Measurements from ENCODE around the gene TNIK.

TNIK gene

GRCh38 chr3:171328419-171329082 is 131.7 kb downstream of the TNIK start:
- no peak for TF ChIP-seq CTCF (conservative IDR thresholded peaks at IDR 0.05; ENCODE audit: low read depth)
- ChIA-PET POLR2A (ENCODE audit: low non-redundant PET) (no interaction called here), CTCF (interaction anchor here (0.5 to 0.6 kb wide), 2 partner anchors 17 to 1687 kb away, joined by 3 to 5 read pairs; no protein-coding TSS in a partner anchor)
- H3K27ac ChIP-seq, result no peak overlapping the region
- DNase-seq (ENCODE audit: low spot score), result no peak

- no peak for TF ChIP-seq CTCF (conservative IDR thresholded peaks at IDR 0.05; ENCODE audit: low read depth)
- DNase-seq (ENCODE audit: low spot score), result no peak
- ChIA-PET POLR2A (ENCODE audit: low non-redundant PET) (no interaction called here), CTCF (interaction anchor here (0.6 to 0.7 kb wide), 2 partner anchors 103 to 441 kb away, joined by 3 to 4 read pairs; no protein-coding TSS in a partner anchor)
- no peak overlapping the region for H3K27ac ChIP-seq
Measured at GRCh38 chr3:171327441-171328174, 132.6 kb downstream of the TNIK start.

- H3K27ac ChIP-seq, result no peak overlapping the region
- CTCF ChIA-PET, result interaction anchor here (0.7 kb wide), 1 partner anchor 102 kb away, joined by 4 read pairs; no protein-coding TSS in a partner anchor
- DNase-seq (ENCODE audit: low spot score), result no peak
- POLR2A ChIA-PET (ENCODE audit: low non-redundant PET), result no interaction called here
- no peak for TF ChIP-seq CTCF (conservative IDR thresholded peaks at IDR 0.05; ENCODE audit: low read depth)
Measured at GRCh38 chr3:171326717-171327440, 133.3 kb downstream of the TNIK start.

GRCh38 chr3:171323938-171324536 is 136.2 kb downstream of the TNIK start:
- ChIA-PET POLR2A (ENCODE audit: low non-redundant PET) (no interaction called here), CTCF (interaction anchor here (1.0 kb wide), 1 partner anchor 11 kb away, joined by 3 read pairs; no protein-coding TSS in a partner anchor)
- no peak overlapping the region for H3K27ac ChIP-seq
- DNase-seq (ENCODE audit: low spot score), result no peak
- TF ChIP-seq CTCF (conservative IDR thresholded peaks at IDR 0.05; ENCODE audit: low read depth), result no peak

- TF ChIP-seq CTCF (conservative IDR thresholded peaks at IDR 0.05; ENCODE audit: low read depth), result no peak
- ChIA-PET POLR2A (ENCODE audit: low non-redundant PET) (no interaction called here), CTCF (no interaction called here)
- no peak for DNase-seq (ENCODE audit: low spot score)
- H3K27ac ChIP-seq, result no peak overlapping the region
Measured at GRCh38 chr3:171321559-171322360, 138.4 kb downstream of the TNIK start.

Data from RWPE1 (cell line).